Common myeloid progenitor, CD34-positive (primary cell): ENCODE measurements around the gene CFAP43.

ENCODE experiments used
- CTCF ChIA-PET: fragments of 350-600 bp; sonication (Branson Sonifier 250); formaldehyde crosslinking; loops from one replicate; lab custom pipeline; 2021; ENCODE audit warnings: antibody characterized with exemption; lab: Charles Lee
- POLR2A ChIA-PET: fragments of 350-600 bp; sonication (Branson Sonifier 250); formaldehyde crosslinking; loops from one replicate; lab custom pipeline; 2021; ENCODE audit warnings: antibody characterized with exemption; lab: Charles Lee
- DNase-seq, 3 donors: peaks; one replicate each; pipeline versions ENCODE4 v3.0.0 to v3.0.0-alpha.2; 2013
- H3K27ac ChIP-seq, 2 experiments: 1 replicate in 1 of 2; 2 replicates in 1 of 2; pipeline ENCODE4 v1.7.0; 2013; ENCODE audit warnings: inconsistent platforms in 2 of 2, low read length in 2 of 2, mild to moderate bottlenecking in 2 of 2, low read depth in 1 of 2, moderate library complexity in 1 of 2; ENCODE audit not compliant: severe bottlenecking in 2 of 2, insufficient read depth in 1 of 2, poor library complexity in 1 of 2
- H3K27me3 ChIP-seq, 5 experiments: replicated peaks in 2 of 5; 1 replicate in 3 of 5; 2 replicates in 2 of 5; pipeline versions ENCODE4 v1.6.1 to v1.7.0; 2013; ENCODE audit warnings: low read length in 4 of 5, mild to moderate bottlenecking in 2 of 5, moderate library complexity in 2 of 5, inconsistent platforms in 1 of 5; ENCODE audit not compliant: insufficient read depth in 5 of 5, control insufficient read depth in 4 of 5
- H3K36me3 ChIP-seq, 4 experiments: 1 replicate in 2 of 4; 2 replicates in 2 of 4; pipeline versions ENCODE4 v1.6.1 to v1.7.0; 2013; ENCODE audit warnings: low read length in 3 of 4, control low read depth in 1 of 4, mild to moderate bottlenecking in 1 of 4; ENCODE audit not compliant: control insufficient read depth in 4 of 4, insufficient read depth in 4 of 4
- H3K4me1 ChIP-seq, 4 experiments: 1 replicate in 3 of 4; 2 replicates in 1 of 4; pipeline versions ENCODE4 v1.6.1 to v1.7.1; 2013; ENCODE audit warnings: low read length in 3 of 4, mild to moderate bottlenecking in 3 of 4, control low read depth in 1 of 4, inconsistent platforms in 1 of 4, moderate library complexity in 1 of 4; ENCODE audit not compliant: control insufficient read depth in 4 of 4, insufficient read depth in 4 of 4; ENCODE audit errors: control extremely low read depth in 1 of 4
- H3K4me3 ChIP-seq, 7 experiments: 1 replicate in 4 of 7; 2 replicates in 3 of 7; pipeline versions ENCODE4 v1.5.1 to v1.7.0; 2013; ENCODE audit warnings: mild to moderate bottlenecking in 7 of 7, low read length in 6 of 7, moderate library complexity in 6 of 7, inconsistent platforms in 2 of 7, low read depth in 2 of 7, control low read depth in 1 of 7; ENCODE audit not compliant: insufficient read depth in 4 of 7, control insufficient read depth in 1 of 7; ENCODE audit errors: extremely low read depth in 1 of 7
- H3K9me3 ChIP-seq, 5 experiments: 1 replicate in 4 of 5; 2 replicates in 1 of 5; pipeline versions ENCODE4 v1.6.1 to v1.7.1; 2013; ENCODE audit warnings: low read length in 4 of 5, mild to moderate bottlenecking in 2 of 5, inconsistent platforms in 1 of 5, low read depth in 1 of 5, moderate library complexity in 1 of 5; ENCODE audit not compliant: control insufficient read depth in 4 of 5, insufficient read depth in 2 of 5; ENCODE audit errors: control extremely low read depth in 1 of 5
- WGBS: methylation state at CpG from one replicate; pipeline ENCODE4 v1.1.5; 2013; ENCODE audit not compliant: insufficient coverage; 5-methylcytosine and 5-hydroxymethylcytosine counted together

Gene CFAP43

DNA sequence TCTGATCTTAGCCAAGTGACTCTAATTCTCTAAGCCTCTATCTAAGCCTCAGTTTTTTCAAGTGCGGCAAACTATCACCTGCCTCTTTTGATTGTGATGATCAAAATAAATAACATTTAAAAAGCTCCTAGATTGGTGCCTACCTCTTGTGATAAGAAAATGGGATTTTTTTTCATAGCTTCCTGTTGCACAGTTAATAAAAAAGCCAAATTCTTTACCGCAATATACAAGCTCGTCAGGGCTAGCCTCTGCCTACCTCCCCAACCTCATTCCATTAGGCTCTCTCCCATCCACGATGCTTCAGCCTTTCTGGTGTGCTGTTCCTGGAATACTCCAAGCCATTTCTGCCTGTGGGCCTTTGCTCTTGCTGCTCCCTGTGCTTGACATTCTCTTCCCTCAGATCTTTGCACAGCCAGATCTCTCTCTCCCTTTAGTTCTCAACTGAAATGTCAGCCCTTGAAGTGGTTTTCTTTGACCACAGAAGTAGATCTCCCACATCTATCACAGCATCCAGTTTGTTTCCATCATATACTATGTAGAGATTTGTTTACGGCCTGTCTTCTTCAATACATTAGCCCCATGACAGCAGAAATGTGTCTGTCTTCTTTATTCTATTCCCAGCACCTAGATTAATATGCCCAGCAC is 61.4 kb downstream of the CFAP43 start:
- WGBS: 92% methylated on average over 4 of the region's 5 CpGs
- CTCF ChIA-PET: no interaction called here
- Histone ChIP-seq H3K9me3 (peaks cover 0 to 3% (median 0%) of the 10 kb centered on the region in 5 experiments), H3K4me1 (no peaks in the 10 kb centered on the region), H3K4me3 (no peak overlapping the region), H3K36me3 (no peaks in the 10 kb centered on the region), H3K27ac (no peak overlapping the region), H3K27me3 (no peaks in the 10 kb centered on the region)
- POLR2A ChIA-PET: no interaction called here
- DNase-seq: no peak

GRCh38 chr10:104155591-104155990 is 76.6 kb downstream of the CFAP43 start:
- no peak for DNase-seq
- ChIA-PET CTCF (no interaction called here), POLR2A (no interaction called here)
- Histone ChIP-seq H3K36me3 (no peaks in the 10 kb centered on the region), H3K4me1 (no peaks in the 10 kb centered on the region), H3K4me3 (no peak overlapping the region), H3K27me3 (no peaks in the 10 kb centered on the region), H3K27ac (no peak overlapping the region), H3K9me3 (peaks cover 4 to 9% (median 6%) of the 10 kb centered on the region in 5 experiments)
- WGBS: 94% methylated on average over 2 of the region's 2 CpGs

DNA sequence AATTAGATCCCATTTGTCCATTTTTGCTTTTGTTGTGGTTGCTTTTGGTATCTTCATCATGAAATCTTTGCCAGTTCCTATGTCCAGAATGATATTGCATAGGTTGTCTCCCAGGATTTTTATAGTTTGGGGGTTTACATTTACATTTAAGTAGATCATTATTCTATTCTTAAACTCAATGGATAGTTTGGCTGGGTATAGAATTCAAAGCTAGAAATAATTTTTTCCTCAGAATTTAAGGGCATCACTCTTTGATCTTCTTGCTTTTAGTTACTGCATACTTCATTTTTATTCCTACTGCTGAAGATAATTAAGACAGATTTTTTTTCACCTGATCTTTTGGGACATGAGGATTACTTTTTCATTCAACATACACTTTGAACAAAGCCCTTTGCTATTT is 80.4 kb downstream of the CFAP43 start:
- no peaks in the 10 kb centered on the region for H3K27me3 ChIP-seq
- H3K9me3 ChIP-seq: peaks cover 4 to 9% (median 6%) of the 10 kb centered on the region in 5 experiments
- CTCF ChIA-PET: interaction anchor here (0.8 kb wide), 1 partner anchor 9 kb away, joined by 3 read pairs; no protein-coding TSS in a partner anchor
- DNase-seq: peak in 1 of 3 donors; percentile 2
- H3K4me1 ChIP-seq: no peaks in the 10 kb centered on the region
- no peaks in the 10 kb centered on the region for H3K36me3 ChIP-seq
- H3K27ac ChIP-seq: no peak overlapping the region
- H3K4me3 ChIP-seq: no peak overlapping the region
- POLR2A ChIA-PET: no interaction called here

GRCh38 chr10:104150139-104150538 is 82.0 kb downstream of the CFAP43 start:
- Histone ChIP-seq H3K36me3 (no peaks in the 10 kb centered on the region), H3K27me3 (no peaks in the 10 kb centered on the region), H3K27ac (no peak overlapping the region), H3K4me3 (no peak overlapping the region), H3K9me3 (peaks cover 4 to 9% (median 6%) of the 10 kb centered on the region in 5 experiments), H3K4me1 (no peaks in the 10 kb centered on the region)
- ChIA-PET CTCF (no interaction called here), POLR2A (no interaction called here)
- DNase-seq: no peak

- POLR2A ChIA-PET: no interaction called here
- Histone ChIP-seq H3K27ac (no peak overlapping the region), H3K27me3 (no peaks in the 10 kb centered on the region), H3K9me3 (peaks cover under 1 to 2% (median 2%) of the 10 kb centered on the region in 5 experiments), H3K4me3 (no peak overlapping the region), H3K36me3 (no peaks in the 10 kb centered on the region), H3K4me1 (no peaks in the 10 kb centered on the region)
- CTCF ChIA-PET: interaction anchor here (0.6 to 2.4 kb wide), 4 partner anchors 14 to 110 kb away, joined by 3 to 12 read pairs (median 3); no protein-coding TSS in a partner anchor
- 100% methylated on average over 1 of the region's 1 CpG for WGBS
- DNase-seq: no peak
Measured at GRCh38 chr10:104146882-104147281, 85.3 kb downstream of the CFAP43 start.

- Histone ChIP-seq H3K9me3 (no peaks in the 10 kb centered on the region), H3K4me3 (no peak overlapping the region), H3K27me3 (no peaks in the 10 kb centered on the region), H3K4me1 (no peaks in the 10 kb centered on the region), H3K27ac (no peak overlapping the region), H3K36me3 (no peaks in the 10 kb centered on the region)
- 57% methylated on average over 1 of the region's 4 CpGs for WGBS
- CTCF ChIA-PET: interaction anchor here (1.0 to 1.8 kb wide), 2 partner anchors 44 to 45 kb away, joined by 4 read pairs; no protein-coding TSS in a partner anchor
- peak in 2 of 3 donors; percentile 13 to 23 for DNase-seq
- POLR2A ChIA-PET: no interaction called here
Measured at GRCh38 chr10:104144931-104145330, 87.2 kb downstream of the CFAP43 start.

GRCh38 chr10:104143829-104144228 is 88.3 kb downstream of the CFAP43 start:
- no peak overlapping the region for H3K27ac ChIP-seq
- DNase-seq: no peak
- H3K27me3 ChIP-seq: no peaks in the 10 kb centered on the region
- ChIA-PET CTCF (no interaction called here), POLR2A (no interaction called here)
- no peaks in the 10 kb centered on the region for H3K4me1 ChIP-seq
- 100% methylated on average over 1 of the region's 3 CpGs for WGBS
- H3K4me3 ChIP-seq: no peak overlapping the region
- H3K9me3 ChIP-seq: no peaks in the 10 kb centered on the region
- no peaks in the 10 kb centered on the region for H3K36me3 ChIP-seq
